HG03045 (cell line): ENCODE data around the gene MFAP5.
"Not testable (repeated sequence)": the region's sequence is repeated elsewhere in the genome, so short reads cannot be mapped to it uniquely, and the experiment has no call there.

Experiments
- ATAC-seq: cut with Tn5 transposase; IDR thresholded peaks from one replicate; pipeline ENCODE4 v1.9.1; 2021; ENCODE audit warnings: mild to moderate bottlenecking, moderate library complexity; ENCODE audit not compliant: unreplicated experiment

The MFAP5 gene

GRCh38 chr12:8629486-8630033, 33.1 kb downstream of the MFAP5 start:
- ATAC-seq, result peak; percentile 95

GRCh38 chr12:8628731-8629130, 33.9 kb downstream of the MFAP5 start:
- no peak for ATAC-seq

- not testable (repeated sequence) for ATAC-seq
These were observed 37.9 kb downstream of the MFAP5 start for GRCh38 chr12:8624750-8625149.

GRCh38 chr12:8622646-8623045, 40.0 kb downstream of the MFAP5 start:
- ATAC-seq, result no peak

GRCh38 chr12:8615206-8615605, 47.4 kb downstream of the MFAP5 start:
- no peak for ATAC-seq

- ATAC-seq, result not testable (repeated sequence)
These were observed 48.7 kb downstream of the MFAP5 start for GRCh38 chr12:8613881-8614280.

- no peak for ATAC-seq
These were observed 50.0 kb downstream of the MFAP5 start, which contains the start of gene AICDA for GRCh38 chr12:8612629-8613028. TSS of gene AICDA (minus strand) at chr12:8612859. CDS start at chr12:8612767, 92 bp downstream.

GRCh38 chr12:8609061-8609570, 53.5 kb downstream of the MFAP5 start:
- ATAC-seq, result no peak

GRCh38 chr12:8606890-8607289, 55.7 kb downstream of the MFAP5 start:
- ATAC-seq, result no peak

GRCh38 chr12:8605057-8605456, 57.6 kb downstream of the MFAP5 start:
- ATAC-seq, result no peak

GRCh38 chr12:8603856-8604255, 58.8 kb downstream of the MFAP5 start:
- ATAC-seq, result no peak

GRCh38 chr12:8603286-8603685, 59.3 kb downstream of the MFAP5 start:
- ATAC-seq, result no peak

- no peak for ATAC-seq
These were observed 66.1 kb downstream of the MFAP5 start for GRCh38 chr12:8596561-8596960.
